A549 (cell line): ENCODE data around the gene EBF4. TPM values are rescaled to one million over a fixed set of nuclear protein-coding genes. Genes with fewer than 3 reads are reported as not detected.

Source experiments
- ATAC-seq, 2 experiments: fragments of 200-7000 bp in 1 of 2; fragments of >200 bp in 1 of 2; cut with Nextera tagmentation in 1 of 2; cut with Tn5 transposase in 1 of 2; 3 replicates each; pipeline versions ENCODE4 v1.8.0 to v1.9.1; 2018 to 2020; ENCODE audit warnings: mild to moderate bottlenecking in 1 of 2, moderate library complexity in 1 of 2
- CTCF ChIA-PET: fragments of 300-600 bp; sonication (Branson Sonifier 250); formaldehyde crosslinking; extraction: SDS; loops from one replicate; lab custom pipeline; 2021; ENCODE audit warnings: antibody characterized with exemption, inconsistent platforms; lab: Yijun Ruan, JAX
- POLR2A ChIA-PET: fragments of 350-600 bp; formaldehyde crosslinking; extraction: SDS; loops from one replicate; lab custom pipeline; 2021; ENCODE audit warnings: antibody characterized with exemption, inconsistent platforms; lab: Yijun Ruan, JAX
- DNase-seq, 2 experiments: peaks; one replicate each; pipeline versions ENCODE4 v3.0.0 to v3.0.0-alpha.2; 2011 to 2016; ENCODE audit warnings: low read depth in 1 of 2, low spot score in 1 of 2
- FAIRE-seq: peaks from 2 replicates; lab custom pipeline; 2011; peaks lifted over from hg19 to GRCh38; lab: Jason Lieb, UNC
- H3K27ac ChIP-seq, 2 experiments: fragments of >200 bp; sonication (Bioruptor Twin); formaldehyde crosslinking; 3 replicates each; pipeline ENCODE4 v1.5.1; 2016 to 2017
- H3K4me1 ChIP-seq: fragments of >200 bp; sonication (Bioruptor Twin); formaldehyde crosslinking; 3 replicates; pipeline ENCODE4 v1.6.1; 2016
- H3K4me2 ChIP-seq: fragments of >200 bp; sonication (Bioruptor Twin); formaldehyde crosslinking; 3 replicates; pipeline ENCODE4 v1.6.1; 2016
- H3K4me3 ChIP-seq: fragments of >200 bp; sonication (Bioruptor Twin); formaldehyde crosslinking; 3 replicates; pipeline ENCODE4 v1.5.1; 2016
- H3K9me3 ChIP-seq: fragments of >200 bp; sonication (Bioruptor Twin); formaldehyde crosslinking; 3 replicates; pipeline ENCODE4 v1.6.1; 2016
- BCL3 ChIP-seq: fragments of >200 bp; sonication (Bioruptor Twin); formaldehyde crosslinking; IDR thresholded peaks from 3 replicates; pipeline ENCODE4 v1.6.1; 2016
- CBX2 ChIP-seq: fragments of 200-600 bp; sonication (generic); IDR thresholded peaks from 2 replicates; pipeline ENCODE4 v1.6.1; 2016; ENCODE audit warnings: low read depth, mild to moderate bottlenecking, borderline replicate concordance
- CHD2 ChIP-seq: fragments of 150-350 bp; IDR thresholded peaks from 2 replicates; pipeline ENCODE4 v1.6.1; 2014; ENCODE audit warnings: low read length; ENCODE audit not compliant: partially characterized antibody
- ELK1 ChIP-seq: fragments of 150-350 bp; IDR thresholded peaks from 2 replicates; pipeline ENCODE4 v1.6.1; 2014; ENCODE audit warnings: low read depth, mild to moderate bottlenecking, low read length
- FOXS1 ChIP-seq: fragments of 250-450 bp; sonication (Bioruptor Pico); IDR thresholded peaks from 2 replicates; pipeline ENCODE4 v1.5.0; 2020; ENCODE audit warnings: mild to moderate bottlenecking, moderate library complexity
- HES2 ChIP-seq: fragments of >200 bp; sonication (Bioruptor Twin); formaldehyde crosslinking; IDR thresholded peaks from 2 replicates; pipeline ENCODE4 v1.6.1; 2016
- JUN ChIP-seq, 2 experiments: fragments of >200 bp; sonication (Bioruptor Twin); formaldehyde crosslinking; IDR thresholded peaks; 2 replicates in 1 of 2; 3 replicates in 1 of 2; pipeline ENCODE4 v1.6.1; 2016 to 2017
- JUNB ChIP-seq: fragments of >200 bp; sonication (Bioruptor Twin); formaldehyde crosslinking; IDR thresholded peaks from 2 replicates; pipeline ENCODE4 v1.6.1; 2016
- KDM1A ChIP-seq: fragments of 200-600 bp; sonication (generic); IDR thresholded peaks from 2 replicates; pipeline ENCODE4 v1.6.1; 2016; ENCODE audit warnings: low read depth, mild to moderate bottlenecking
- KDM5A ChIP-seq: fragments of 200-600 bp; sonication (generic); IDR thresholded peaks from 2 replicates; pipeline ENCODE4 v1.6.1; 2016; ENCODE audit warnings: antibody characterized with exemption, mild to moderate bottlenecking
- MAZ ChIP-seq: fragments of 150-350 bp; IDR thresholded peaks from 2 replicates; pipeline ENCODE4 v1.6.1; 2014; ENCODE audit warnings: antibody characterized with exemption, low read depth, low read length, borderline replicate concordance
- RAD21 ChIP-seq, 2 experiments: fragments of >200 bp in 1 of 2; sonication (Bioruptor Twin) in 1 of 2; formaldehyde crosslinking in 1 of 2; IDR thresholded peaks in 1 of 2; conservative IDR thresholded peaks in 1 of 2; 2 replicates in 1 of 2; 3 replicates in 1 of 2; pipeline ENCODE4 v1.6.1; 2012 to 2018; ENCODE audit warnings: inconsistent platforms in 1 of 2
- RARB ChIP-seq: fragments of 250-450 bp; sonication (Bioruptor Pico); IDR thresholded peaks from 2 replicates; pipeline ENCODE4 v1.8.0; 2021; ENCODE audit warnings: mild to moderate bottlenecking, moderate library complexity
- TFCP2L1 ChIP-seq: fragments of 250-450 bp; sonication (Bioruptor Pico); IDR thresholded peaks from 2 replicates; pipeline ENCODE4 v1.5.0; 2021; ENCODE audit warnings: mild to moderate bottlenecking
- USF2 ChIP-seq: fragments of 450-650 bp; IDR thresholded peaks from 2 replicates; pipeline ENCODE4 v1.6.1; 2014; ENCODE audit warnings: antibody characterized with exemption
- ZSCAN20 ChIP-seq: fragments of 250-450 bp; sonication (Bioruptor Pico); IDR thresholded peaks from 2 replicates; pipeline ENCODE4 v1.8.0; 2022; ENCODE audit warnings: mild to moderate bottlenecking, moderate library complexity
- WGBS: methylation state at CpG from one replicate; pipeline ENCODE4 v1.1.6; 2017; ENCODE audit errors: missing lambda C conversion rate; 5-methylcytosine and 5-hydroxymethylcytosine counted together
- polyA plus RNA-seq, 4 experiments: library from polyadenylated mRNA; depleted of rRNA in 3 of 4; stranded (reverse); fragments of >200 nt; fragmentation: RNase III in 1 of 4; extraction: RNeasy Plus Mini Kit Qiagen cat#74134 plus additional on column Dnase treatment in 1 of 4; gene quantifications; 2 replicates in 3 of 4; 3 replicates in 1 of 4; pipeline ENCODE4 v1.2.3, GENCODE V29; 2011 to 2017

The EBF4 gene
- polyA plus RNA-seq, 2 of the 4 experiments (the other 2 are of a cell fraction) = 2.2 to 3.2 TPM

GRCh38 chr20:2700913-2701620 is 8.5 kb downstream of the EBF4 start (continued):
- TF ChIP-seq BCL3 (no peak), USF2 (no peak), MAZ (no peak), JUN (IDR thresholded peaks at IDR 0.05) (no peak), KDM5A (no peak), CBX2 (no peak)
- TF ChIP-seq, all 56 proteins: peak for 0

- Histone ChIP-seq H3K4me2 (no peak overlapping the region), H3K27ac (no peak overlapping the region), H3K9me3 (no peaks in the 10 kb centered on the region), H3K4me3 (no peak overlapping the region)
- ATAC-seq (no peak), FAIRE-seq (no peak), DNase-seq (no peak)
- ChIA-PET POLR2A (no interaction called here), CTCF (interaction anchor here (0.5 to 2.0 kb wide), 9 partner anchors 8 to 299 kb away, joined by 3 to 6 read pairs (median 4); no protein-coding TSS in a partner anchor)
- WGBS = 78% methylated on average over 5 of the region's 5 CpGs
- no peak for TF ChIP-seq BCL3
- no peak for TF ChIP-seq CHD2
- no peak for TF ChIP-seq FOXS1 (CRISPR knock-in tag)
- TF ChIP-seq JUN (IDR thresholded peaks at IDR 0.05) = no peak
- TF ChIP-seq KDM1A = no peak
- no peak for TF ChIP-seq ELK1
- TF ChIP-seq, all 56 proteins: peak for 0
- H3K4me1 ChIP-seq = no peaks in the 10 kb centered on the region
Observed at GRCh38 chr20:2701671-2702081, 9.1 kb downstream of the EBF4 start.

GRCh38 chr20:2703716-2704475 is 11.3 kb downstream of the EBF4 start:
- 52% methylated on average over 8 of the region's 8 CpGs for WGBS
- POLR2A ChIA-PET = no interaction called here
- DNase-seq (no peak), FAIRE-seq (no peak)
- H3K9me3 ChIP-seq = no peaks in the 10 kb centered on the region
- TF ChIP-seq HES2 = no peak
- TF ChIP-seq ZSCAN20 (CRISPR knock-in tag) = no peak
- TF ChIP-seq RARB = no peak
- no peak for TF ChIP-seq TFCP2L1
- TF ChIP-seq RAD21 (conservative IDR thresholded peaks at IDR 0.05 in 1 of 2, IDR thresholded peaks at IDR 0.05 in 1 of 2) = no peak
- no peak for TF ChIP-seq JUNB
- TF ChIP-seq, all 56 proteins: peak for 0
- Histone ChIP-seq H3K4me2 (no peak overlapping the region), H3K4me3 (no peak overlapping the region), H3K27ac (no peak overlapping the region), H3K4me1 (no peaks in the 10 kb centered on the region)
- CTCF ChIA-PET = interaction anchor here (0.6 to 1.7 kb wide), 7 partner anchors 9 to 299 kb away, joined by 3 to 4 read pairs (median 3); no protein-coding TSS in a partner anchor
- ATAC-seq = no peak
